Measurements from ENCODE around the gene KIF1A.

Gene KIF1A

DNA sequence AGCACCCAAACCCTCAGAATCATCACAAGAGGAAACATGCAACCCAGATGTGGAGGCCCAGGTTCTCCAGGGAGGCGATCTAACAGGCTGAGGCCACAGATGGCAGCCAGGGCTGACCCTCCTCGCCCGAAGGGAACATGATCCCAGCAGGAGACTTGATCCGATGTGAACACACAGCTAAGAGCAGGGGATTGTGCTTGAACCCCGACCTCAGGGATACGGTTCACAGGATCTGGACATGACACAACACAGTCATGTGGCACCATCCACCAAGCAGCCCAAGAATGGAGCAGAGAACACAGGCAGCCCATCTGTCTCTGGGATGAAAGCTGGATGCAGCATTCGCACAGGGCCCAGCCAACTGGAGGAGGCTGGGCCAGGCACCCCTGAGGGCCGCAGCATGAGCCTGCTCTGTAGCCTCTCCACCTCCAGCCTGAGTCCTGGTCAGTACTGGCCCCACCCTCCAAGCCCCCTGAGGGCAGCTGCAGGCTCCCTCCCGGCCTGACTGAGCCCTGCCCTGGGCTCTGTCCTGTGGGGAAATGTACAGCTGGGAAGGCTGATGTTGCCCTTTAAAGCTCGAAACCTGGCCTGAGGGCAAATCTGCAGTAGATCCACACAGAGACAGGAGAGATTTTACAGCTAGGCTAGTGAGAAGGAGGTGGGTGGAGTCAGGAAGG lies 89.4 kb downstream of the KIF1A start:
- no peak for DNase-seq

DNA sequence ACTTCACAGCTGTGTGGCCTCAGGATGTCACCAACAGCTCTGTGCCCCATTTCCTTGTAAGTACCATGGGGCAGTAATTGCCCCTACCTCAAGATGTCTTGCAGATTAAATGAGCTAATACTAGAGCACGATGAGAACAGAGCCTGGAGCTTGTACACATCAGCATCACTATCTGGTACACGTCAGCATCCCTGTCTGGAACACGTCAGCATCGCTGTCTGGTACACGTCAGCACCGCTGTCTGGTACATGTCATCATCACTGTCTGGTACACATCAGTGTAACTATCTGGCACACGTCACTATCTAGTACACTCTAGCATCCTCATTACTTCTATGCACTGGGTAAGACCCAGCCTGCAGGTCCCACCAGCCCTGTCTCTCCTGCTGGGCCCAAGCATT lies 91.2 kb downstream of the KIF1A start:
- DNase-seq = no peak

DNA sequence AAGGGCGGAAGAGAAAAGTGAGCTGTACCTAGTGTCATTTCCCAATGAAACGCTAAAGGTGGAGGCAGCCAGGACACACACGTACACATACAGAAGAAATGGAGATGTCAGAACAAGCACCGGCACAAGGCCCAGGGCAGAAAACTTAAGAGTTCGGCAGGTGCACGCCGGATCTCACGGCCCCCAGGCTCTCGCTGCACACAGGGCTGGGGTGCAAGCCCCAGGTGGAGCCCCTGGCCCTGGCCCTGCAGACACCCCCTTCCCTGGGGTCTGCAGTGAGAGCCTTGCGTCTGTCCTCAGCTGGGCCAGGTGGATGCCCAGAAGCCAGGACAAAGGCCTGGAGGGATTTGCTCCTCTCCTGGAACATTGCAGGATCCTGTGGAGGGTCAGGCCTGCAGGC lies 91.7 kb downstream of the KIF1A start:
- DNase-seq = no peak

DNA sequence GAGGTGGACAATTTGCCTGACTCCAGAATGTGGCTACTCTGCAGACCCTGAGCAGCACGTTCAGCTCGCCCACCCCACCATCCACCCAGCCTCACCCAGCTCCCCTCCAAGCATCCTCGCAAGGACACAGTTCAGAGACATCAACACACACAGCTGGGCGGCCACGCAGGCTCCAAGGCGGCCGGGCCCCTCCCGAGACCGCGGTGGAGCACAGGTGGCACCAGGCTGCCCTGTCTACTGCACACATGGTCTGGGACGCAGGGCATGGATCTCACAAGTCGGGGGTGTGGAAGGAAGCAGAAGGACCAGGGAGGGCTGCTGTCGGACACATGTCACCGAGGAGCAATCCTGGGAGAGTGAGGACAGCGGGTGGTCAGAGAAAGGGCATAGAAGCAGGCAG lies 92.1 kb downstream of the KIF1A start:
- no peak for DNase-seq

DNA sequence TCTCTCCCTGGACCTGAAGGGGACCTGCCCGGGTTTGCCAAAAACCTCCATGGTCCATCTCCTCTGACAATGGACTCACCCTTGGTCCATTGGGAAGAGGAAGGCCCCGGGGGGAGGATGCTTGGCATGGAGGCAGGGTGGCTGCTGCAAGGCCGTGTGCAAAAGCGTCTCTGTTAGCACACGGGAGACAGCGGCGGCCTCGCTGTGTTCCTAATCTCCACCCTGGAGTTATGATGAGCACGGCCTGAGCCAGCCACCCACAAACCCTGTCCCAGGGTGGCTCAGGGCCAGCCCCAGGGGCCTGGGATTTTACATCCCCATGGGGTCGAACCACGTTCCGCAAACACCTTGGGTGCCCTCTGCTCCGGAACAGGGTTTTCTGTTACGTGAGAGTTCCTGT lies 92.6 kb downstream of the KIF1A start:
- DNase-seq = no peak

DNA sequence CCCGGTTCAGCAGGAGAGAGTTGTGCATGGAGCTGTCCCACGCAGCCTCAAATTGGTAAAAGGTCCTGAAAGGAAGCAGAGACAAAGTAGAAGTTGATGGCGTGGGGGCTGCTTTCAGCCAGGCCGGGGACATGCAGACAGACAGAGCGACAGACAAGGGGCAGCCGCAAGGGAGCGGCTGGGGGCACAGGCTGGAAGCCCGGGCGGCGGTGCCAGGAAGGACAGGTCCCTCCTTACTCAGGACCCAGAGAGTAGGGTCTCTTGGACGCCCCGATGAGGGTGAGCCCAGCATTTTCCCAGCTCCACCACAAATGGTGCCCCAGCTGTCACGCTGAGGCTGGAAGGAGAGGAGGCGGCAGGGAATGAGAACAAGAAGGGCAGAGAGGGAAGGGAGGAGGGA lies 93.1 kb downstream of the KIF1A start:
- no peak for DNase-seq

DNA sequence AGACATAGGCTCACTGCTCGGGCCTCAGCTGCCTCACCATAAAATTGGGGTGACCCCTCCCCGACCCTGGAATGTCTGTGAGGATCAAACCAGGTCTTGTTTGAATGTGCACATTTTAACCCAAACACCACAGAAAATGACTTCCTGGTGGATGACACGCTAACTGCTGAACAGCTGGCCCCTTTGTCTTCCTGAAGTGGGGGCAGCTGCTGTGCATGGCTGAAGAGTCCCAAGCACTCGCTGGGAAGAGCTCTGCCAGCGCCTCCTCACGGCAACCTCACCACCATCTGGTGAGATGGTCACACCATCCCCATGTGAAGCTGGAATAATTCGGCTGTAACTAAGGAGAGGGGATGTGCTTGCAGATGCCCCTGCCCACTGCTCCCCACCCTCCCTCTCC lies 94.3 kb downstream of the KIF1A start:
- no peak for DNase-seq

DNA sequence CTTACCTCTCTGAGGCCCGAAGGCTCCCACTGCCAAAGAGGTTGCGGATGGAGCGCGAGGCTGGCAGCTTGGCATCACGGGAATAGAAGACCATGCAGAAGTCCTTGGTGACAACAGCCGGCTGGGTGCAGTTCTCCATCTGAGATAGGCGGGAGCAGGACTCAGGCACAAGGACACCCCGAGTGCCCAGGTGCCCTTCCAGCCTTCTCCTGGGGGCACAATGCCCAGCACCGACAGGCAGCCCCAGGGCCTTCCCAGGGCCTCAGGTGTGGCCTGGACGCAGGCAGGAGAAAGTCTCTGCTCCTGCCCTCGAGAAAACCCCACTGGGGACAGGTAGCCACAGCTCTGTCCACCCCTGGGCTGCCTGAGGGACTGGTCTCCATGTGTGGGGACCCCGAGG lies 94.8 kb downstream of the KIF1A start:
- no peak for DNase-seq

DNA sequence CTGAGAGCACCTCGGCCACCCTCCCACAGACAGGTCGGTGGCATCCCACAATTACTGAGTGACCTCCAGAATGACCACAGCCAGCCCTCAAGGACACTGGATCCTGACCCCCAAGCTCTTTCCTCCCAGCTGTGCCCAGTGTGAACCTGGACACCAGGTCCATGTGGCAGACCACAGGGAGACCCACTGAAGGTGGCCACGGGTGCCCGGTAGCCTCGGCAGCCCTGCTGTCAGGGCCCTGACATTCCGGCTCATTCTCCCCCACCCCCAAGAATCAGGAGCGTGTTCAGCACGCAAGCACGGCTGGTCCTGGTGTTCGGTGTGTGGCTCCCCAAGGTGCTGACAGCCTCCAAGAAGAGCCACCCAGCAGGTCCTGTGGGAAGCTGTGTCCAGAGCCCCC lies 95.6 kb downstream of the KIF1A start:
- no peak for DNase-seq

DNA sequence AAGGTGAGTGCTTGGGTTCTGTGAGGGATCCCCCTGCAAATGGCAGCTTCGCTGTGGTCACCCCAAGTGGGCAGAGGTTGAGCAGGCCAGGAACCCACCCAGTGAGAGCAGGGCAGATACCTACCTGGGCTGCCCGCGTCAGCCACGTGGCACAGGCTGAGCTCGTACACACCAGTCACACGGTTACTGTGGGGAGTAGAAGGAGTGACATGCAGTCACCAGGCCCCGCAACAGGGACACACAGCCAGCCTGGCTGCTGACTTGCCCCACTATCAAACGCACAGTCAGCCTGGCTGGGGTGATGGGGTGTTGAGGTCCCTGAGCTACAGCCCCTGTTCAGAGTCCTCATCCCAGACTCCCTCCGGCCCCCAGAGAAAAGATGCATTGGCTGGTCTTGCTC lies 96.2 kb downstream of the KIF1A start:
- DNase-seq = no peak

DNA sequence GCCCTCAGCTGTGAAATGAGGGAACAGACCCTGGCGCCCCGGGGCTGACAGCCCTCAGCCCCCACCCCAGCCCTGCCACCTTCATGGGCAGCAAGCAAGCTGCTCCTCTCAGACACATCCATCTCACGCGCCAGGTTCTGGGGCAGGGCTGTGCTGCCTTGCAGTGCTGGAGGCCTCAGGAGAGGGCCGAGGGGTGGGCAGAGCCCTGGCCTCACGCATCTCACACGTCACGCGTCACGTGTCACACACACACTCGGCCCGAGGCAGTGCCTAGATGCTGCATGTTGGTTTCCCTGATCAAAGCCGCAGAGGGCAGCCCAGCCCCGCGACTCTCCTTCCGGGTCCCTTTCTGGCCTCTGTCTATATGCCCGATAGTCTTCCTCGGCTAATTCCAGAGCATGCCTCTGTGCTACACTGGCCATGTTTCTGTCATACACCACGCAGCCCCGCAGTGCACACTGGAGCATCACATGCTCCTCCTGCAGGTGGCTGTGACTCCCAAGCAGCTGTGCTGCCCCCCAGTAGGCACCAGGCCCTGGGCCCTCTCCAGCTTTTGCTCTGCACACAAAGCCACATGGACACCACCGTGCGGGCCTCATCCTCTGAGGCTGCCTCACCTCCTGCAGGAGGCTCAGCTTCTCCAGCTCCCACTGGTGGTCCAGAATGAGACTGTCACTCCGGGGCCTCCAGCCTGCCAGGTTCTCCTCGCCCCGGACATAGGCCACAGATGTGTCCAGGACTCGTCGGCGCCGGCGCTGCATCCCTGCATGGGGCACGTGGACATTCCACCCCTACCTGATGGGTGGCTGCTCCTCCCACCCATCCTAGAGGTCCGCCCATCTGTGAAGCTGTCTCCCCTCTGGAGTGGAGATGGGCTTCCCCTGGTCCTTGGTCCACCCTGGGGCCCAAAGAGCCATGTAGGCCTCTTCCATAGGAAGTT lies 97.0 kb downstream of the KIF1A start:
- DNase-seq = no peak

DNA sequence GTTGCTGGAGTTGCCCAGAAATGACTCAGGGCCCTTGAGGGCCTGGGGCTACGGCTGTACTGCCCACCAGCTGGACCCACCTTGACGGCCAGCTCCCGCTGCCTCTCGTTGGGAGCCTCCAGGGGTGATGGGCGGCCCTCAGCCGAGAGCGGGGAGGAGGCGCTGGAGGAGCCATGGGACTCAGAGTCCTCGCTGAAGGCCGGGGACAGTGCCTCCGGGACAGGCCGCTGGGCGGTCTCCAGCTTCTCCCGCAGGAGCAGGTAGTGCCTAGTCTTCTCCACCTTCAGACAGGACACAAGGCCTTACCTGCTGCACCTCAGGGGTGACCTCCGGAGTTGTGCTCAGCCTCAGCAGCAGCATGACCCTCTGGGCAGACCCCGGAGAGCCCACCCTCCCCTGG lies 97.6 kb downstream of the KIF1A start:
- no peak for DNase-seq

DNA sequence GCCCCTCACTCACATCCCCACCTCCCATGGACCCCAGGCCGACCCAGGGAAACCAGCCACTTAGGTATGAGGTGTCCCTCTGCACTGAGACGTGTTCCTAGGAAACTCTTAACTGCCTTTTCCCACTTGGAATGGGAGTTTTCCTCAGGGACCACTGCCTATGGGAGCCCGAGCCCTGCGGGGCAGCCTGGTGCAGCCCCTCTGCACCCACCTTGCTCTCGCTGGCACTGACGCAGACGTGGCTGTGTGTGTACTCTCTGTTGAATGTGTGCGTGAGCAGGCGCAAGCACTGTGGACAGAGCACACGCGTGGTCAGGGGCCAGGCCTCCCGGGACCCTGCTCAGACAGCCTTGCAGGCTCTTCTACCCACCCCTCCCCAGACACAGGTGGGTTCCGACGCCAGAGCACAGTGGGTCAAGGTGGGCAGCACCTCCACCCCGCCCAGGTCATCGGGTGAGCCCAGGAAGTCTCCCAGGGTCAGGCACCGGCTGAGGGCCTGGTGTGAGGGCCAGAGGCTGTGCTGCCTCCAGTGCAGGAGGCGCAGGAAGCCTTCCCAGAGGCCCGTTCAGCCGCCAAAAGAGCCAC lies 98.3 kb downstream of the KIF1A start:
- DNase-seq = no peak

DNA sequence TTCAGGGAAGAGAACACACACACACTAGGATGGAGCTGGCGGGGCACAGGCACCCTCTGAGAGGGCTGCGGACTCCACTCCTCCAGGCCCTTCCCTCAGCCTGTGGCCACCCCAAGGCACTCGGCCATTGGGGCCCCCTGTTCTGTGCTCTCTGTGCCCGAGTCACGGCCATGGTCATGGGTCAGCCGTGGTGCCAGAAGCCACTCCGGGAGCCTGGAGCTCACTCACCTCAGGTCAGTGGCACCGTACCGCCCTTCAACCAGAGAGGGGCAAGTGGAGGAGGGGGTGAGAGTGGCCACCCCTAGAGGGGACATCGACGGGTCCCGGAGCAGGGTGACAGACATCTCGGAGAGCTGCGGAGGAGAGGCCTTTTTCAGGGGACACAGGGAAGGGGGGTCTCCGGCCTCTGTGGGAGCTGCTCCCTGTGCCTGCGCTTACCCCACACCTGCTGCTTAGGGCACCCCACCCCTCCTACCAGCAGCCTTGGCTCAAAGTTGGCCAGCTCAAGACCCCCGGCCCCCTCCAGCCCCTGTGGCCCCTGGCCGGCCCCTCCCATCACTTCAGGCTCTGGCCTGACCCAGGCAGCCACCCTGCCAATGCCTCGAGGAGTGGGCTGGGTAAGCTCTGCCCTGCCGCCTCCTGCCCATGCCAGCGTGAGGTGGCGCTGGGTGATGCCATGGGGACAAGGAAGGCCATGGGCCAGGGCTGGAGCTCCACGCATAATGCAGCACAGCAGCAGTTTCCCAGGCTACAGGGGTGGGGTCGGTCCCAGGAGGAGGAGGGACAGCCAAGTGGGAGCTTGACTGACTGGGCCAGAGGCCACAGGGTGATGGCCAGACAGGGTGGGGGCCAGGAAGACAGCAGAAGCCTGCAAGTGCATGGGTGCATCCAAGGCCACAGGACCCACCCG lies 99.1 kb downstream of the KIF1A start:
- no peak for DNase-seq

DNA sequence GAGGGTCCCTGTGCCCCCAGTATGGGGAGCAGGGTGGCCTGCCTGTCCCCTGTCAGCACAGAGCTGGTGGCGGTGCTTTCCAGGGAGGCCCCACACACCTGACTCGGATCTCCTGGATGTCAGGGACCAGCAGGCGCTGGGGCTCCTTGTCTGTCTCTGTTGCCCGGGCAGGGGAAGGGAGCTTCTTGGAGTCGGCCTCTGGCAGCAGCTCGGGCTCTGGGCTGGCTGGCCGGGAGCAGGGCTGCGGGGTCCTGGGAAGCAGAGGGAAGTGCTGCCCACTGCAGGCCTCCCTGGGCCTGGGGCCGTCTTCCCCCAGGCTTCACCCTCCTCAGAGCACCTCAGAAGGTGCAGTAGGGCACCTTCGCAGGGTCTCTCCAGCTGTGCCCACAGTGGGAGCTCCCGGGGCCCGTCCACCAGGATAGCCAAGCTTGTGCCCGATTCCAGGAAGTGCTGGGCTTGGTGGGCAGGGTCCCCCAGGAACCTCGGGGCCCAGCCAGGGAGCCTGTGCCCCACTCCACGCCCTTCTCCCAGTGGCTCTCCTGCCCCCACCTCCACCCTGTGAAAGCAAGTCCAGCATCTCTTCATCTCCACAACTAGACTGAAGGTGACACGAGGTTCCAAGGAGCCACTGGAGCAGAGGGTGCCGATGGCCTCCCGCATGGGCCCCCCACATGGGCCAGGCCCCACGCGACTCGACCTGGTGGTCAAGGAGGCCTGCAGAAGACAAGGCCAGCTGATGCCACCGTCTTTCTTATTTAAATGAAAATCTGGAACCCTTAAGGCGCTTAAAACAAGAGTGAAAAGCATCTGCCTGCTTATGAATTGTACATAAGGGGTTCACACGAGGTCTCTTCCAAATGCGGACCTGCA lies 100.1 kb downstream of the KIF1A start:
- DNase-seq = no peak

DNA sequence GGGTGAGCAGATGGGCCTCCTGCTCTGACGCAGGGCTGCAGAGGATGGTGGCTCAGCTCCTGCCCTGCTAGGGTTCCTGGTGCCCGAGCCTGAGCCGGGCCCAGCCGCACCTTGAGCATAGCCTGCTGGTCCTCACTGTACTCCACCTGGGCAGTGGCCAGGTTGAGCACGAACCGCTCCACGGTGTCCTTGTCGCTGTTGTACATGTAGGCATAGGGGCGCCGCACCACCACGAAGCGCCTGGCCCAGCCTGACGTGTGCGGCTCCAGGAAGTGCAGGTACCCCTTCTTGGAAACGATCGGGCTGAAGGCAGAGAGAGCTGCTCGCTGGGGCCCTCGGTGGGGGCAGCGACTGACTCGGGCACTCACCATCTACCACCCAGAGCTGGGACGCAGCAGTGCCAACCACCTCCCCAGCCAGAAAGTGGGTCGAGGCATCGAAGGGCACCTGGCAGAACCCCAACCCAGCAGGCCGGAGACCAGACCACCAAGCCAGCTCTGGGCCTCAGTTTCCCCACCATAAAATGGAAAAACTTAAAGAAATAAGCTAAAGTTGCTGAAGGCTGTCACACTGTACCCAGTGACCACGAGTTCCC lies 101.0 kb downstream of the KIF1A start:
- DNase-seq = no peak

DNA sequence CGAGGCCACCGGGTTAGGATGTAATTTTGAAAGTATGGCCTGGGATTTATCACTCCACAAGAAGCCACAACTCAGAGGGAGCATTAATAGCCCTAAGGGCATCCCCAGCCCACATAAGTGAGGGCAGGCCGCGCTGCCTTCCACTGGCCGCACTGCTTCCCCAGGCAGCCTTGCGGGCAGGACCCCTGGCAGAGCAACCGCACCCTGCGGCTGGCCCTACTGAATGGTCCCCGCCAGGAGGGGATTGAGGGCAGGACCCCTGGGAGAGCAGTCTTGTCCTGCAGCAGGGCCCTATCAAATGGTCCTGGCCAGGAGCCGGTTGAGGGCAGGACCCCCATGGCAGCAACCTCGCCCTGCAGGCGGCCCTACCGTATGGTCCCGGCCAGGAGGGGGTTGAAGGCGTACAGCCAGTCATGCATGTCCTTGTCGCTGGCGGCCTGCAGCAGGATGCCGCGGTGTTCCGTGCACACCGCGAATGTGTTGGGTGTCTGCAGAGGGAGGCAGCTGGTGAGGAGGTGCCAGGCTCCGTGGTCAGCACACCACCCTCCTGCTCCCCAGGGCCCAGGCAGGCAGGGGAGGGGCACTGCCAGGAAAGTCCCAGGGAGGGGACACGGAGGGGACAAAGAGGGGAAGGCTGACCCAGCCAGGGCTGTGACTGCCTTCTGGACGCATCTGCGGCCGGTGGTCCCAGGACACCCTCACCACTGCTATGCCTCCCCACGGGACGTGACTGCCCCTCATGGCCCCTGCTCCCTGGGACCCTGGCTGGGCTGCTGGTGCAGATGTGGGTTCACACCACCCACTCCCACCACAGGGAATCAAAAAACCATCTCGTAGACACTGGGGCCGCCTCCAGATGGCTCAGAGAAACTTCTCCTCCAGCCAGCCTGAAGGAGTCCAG lies 102.1 kb downstream of the KIF1A start:
- no peak for DNase-seq

DNA sequence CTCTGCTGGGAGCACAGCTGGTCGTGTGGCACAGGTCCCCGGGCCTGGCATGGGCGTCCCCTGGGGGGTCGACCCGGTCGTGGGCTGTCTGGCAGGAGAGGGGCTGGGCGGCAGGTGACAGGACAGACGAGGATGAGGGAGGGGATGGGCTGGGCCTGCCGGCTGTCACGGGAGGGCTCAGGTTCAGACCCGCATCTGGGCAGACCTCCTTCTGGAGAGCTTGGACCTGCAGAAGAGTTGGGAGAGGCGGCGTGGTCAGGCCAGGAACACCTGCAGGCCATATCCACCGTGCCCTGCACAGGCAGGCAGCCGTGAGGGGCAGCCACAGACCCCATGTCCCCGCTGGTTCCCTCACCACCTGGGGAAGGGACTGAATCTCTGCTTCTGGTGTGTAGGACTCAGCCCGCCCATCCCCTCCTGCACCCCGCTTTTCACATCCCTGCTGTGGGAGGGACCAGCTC lies 102.8 kb downstream of the KIF1A start:
- DNase-seq = no peak

DNA sequence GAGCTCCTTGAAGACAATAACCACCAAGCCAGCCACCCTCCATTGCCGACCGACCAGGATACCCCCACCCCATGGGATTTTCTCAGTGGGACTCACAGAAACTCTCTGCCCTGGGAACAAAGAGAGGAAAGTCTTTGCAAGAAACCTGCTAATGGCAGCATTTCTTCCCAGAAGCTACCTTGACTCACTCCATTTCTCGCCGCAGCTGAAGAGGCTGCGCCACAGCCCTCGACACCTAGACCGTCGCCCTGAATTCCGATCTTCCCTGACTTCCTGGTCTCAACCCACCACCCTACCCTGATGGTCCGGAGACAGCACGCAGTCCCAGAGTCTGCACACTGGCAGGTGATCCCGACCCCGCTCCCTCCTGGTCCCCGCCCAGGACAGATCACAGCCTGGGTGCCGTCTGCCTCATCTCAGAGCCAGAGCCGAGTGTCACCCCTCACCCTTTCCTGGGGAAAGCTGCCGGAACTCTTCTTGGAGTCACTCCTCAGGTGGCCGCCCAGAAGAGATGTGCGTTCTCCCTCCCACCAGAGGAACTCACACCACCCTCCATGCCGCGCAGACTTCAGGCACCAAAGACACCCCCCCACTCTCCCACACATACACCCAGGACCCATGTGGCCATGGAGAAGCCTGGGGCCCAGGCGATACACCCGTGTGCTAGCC lies 103.8 kb downstream of the KIF1A start:
- no peak for DNase-seq

Data from CD4-positive, alpha-beta T cell treated with Interferon alpha-2 for 1 hour (primary cell).